ENCODE measurements around the gene CFAP97.

- TF ChIP-seq REST (IDR thresholded peaks at IDR 0.05; ENCODE audit: insufficient read depth in 1 of 2, low read depth in 2 of 2, low read length in 2 of 2) (peak in 1 of 2 experiments; percentile 42; a peak in 1 of 4 replicates), FOXP2 (optimal IDR thresholded peaks at IDR 0.05; ENCODE audit: borderline replicate concordance, extremely low read depth, extremely low read length, insufficient read depth) (no peak), POLR2AphosphoS5 (IDR thresholded peaks at IDR 0.05; ENCODE audit: low read depth, low read length) (no peak)
Observed at GRCh38 chr4:185201977-185202962, 1.5 kb downstream of the CFAP97 start.
